EH (cell line): Measurements from ENCODE around the gene NPFFR1.
"Not testable (repeated sequence)": the region's sequence is repeated elsewhere in the genome, so short reads cannot be mapped to it uniquely, and the experiment has no call there.

Experiments used
- DNase-seq: peaks from one replicate; pipeline ENCODE4 v3.0.0-alpha.2; 2015; ENCODE audit warnings: low read depth

The NPFFR1 gene

GRCh38 chr10:70255329-70256299 lies 28.2 kb downstream of the NPFFR1 start:
- peak; percentile 16 for DNase-seq

- DNase-seq = no peak
These were observed 29.0 kb downstream of the NPFFR1 start for GRCh38 chr10:70254778-70255328.

DNA sequence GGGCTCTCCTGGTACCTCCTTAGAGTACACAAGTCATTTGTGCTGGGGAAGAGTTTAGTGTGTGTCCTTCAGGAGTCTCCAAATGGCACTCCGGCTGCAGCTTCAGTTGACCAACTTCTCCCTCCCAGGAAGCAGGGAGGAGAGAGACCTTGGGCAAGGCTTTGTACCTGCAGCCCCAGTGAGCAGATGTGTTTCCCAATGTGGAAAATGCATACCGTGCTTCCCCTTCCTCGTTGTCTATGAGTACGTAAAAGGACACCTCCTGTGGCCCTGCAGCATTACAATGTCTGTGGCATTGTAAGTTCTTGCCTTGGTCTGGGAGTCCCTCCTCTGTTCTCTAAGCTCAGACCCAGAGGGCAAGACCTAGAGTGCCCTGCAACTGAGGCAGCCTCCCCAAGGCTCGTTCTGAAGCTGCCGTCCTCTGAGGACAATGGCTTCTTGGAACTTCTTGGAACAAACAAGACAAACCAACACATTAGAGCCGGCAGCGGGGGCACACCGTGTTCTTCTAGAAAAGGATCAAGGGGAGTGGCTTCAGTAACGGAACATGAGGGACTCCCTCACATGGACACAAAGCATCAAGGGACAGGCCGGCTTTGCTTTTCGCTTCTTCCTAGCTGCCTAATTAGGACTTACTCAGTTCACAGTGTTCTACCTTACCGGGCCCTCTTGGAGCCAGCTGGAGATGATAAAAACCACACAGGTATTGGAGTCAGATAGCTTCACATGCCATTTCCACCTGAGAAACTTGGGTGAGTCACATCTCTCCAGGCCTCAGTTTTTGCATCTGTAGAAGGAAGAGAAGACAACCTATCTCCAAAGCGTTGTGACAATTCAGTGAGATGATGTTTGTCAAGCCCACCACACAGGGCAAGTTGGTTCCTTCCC lies 29.7 kb downstream of the NPFFR1 start:
- DNase-seq = no peak

- DNase-seq = no peak
These were observed 32.7 kb downstream of the NPFFR1 start for GRCh38 chr10:70250961-70251680.

DNA sequence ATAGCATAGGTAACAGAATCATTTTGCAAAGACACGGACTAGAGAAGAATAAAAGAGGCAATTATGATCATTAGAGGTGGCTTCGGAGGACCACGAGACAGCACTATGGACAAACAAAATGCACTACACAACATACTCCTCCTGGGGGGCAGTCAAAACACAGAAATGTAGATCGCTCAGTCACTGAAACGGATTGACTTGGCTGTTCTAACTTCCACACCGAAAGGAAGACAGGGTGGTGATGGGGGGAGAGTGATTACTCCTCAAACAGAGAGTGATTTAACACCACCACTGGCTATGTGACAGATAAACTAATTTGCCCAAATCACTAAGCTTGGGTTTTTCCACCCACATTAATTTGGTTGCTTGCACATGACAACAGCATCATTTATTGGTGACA lies 36.4 kb downstream of the NPFFR1 start:
- no peak for DNase-seq

DNA sequence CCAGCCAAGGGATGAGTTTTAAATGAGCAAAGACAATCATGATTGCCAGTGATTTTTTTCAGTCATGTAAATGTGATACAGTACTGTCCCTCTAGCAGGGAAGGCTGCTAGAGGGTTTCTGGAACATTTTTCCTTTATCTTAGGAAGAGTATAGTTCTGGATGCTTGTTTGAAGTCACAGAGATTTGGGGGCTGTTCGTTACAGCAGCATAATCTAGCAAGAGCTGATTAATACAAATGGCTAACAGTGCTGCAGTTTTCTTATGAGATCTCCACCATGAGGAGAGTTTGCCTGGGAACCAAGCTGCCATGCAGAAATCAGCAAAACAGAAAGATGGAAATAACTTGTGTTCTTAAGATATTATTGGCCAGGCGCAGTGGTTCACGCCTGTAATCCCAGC lies 42.7 kb downstream of the NPFFR1 start:
- DNase-seq = no peak

DNA sequence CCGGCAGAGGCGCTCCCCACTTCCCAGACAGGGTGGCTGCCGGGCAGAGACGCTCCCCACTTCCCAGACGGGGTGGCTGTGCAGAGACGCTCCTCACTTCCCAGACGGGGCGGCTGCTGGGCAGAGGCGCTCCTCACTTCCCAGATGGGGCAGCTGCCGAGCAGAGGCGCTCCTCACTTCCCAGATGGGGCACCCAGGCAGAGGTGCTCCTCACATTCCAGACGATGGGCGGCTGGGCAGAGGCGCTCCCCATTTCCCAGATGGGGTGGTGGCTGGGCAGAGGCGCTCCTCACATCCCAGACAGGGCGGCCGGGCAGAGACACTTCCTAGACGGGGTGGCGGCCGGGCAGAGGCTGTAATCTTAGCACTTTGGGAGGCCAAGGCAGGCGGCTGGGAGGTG lies 43.8 kb downstream of the NPFFR1 start:
- DNase-seq = not testable (repeated sequence)

- DNase-seq = not testable (repeated sequence)
These were observed 44.5 kb downstream of the NPFFR1 start for GRCh38 chr10:70239077-70239976.

- not testable (repeated sequence) for DNase-seq
These were observed 45.8 kb downstream of the NPFFR1 start for GRCh38 chr10:70237958-70238536.

DNA sequence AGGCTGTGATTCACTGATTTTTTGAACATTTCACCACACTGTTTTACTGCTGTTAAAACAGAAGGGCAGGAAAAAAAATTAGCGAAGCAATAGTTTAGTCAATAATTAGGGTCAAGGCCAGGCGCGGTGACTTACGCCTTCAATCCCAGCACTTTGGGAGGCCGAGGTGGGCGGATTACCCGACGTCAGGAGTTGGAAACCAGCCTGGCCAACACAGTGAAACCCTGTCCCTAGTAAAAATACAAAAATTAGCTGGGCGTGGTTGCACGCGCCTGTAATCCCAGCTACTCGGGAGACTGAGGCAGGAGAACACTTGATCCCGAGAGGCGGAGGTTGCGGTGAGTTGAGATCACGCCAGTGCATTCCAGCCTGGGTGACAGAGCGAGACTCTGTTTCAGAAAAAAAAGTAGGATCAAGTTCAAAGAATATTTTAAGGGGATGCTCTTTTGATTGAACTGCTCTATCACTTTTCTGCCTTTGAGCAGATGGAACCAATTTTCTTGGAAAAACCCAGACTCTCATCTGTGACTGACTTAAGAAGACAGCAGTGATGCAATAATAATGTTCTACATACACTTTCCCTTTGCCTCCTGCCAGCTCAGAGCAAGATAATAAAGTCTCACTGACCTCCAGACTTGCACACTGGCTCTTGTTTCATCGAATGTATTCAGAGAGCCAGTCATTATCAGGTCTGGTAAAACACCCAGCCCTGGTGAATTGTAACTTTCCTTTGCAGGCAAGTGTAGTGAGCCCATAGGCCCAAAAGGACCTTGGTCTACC lies 48.9 kb downstream of the NPFFR1 start:
- DNase-seq = peak; percentile 77

- no peak for DNase-seq
These were observed 49.9 kb downstream of the NPFFR1 start for GRCh38 chr10:70233939-70234300.

DNA sequence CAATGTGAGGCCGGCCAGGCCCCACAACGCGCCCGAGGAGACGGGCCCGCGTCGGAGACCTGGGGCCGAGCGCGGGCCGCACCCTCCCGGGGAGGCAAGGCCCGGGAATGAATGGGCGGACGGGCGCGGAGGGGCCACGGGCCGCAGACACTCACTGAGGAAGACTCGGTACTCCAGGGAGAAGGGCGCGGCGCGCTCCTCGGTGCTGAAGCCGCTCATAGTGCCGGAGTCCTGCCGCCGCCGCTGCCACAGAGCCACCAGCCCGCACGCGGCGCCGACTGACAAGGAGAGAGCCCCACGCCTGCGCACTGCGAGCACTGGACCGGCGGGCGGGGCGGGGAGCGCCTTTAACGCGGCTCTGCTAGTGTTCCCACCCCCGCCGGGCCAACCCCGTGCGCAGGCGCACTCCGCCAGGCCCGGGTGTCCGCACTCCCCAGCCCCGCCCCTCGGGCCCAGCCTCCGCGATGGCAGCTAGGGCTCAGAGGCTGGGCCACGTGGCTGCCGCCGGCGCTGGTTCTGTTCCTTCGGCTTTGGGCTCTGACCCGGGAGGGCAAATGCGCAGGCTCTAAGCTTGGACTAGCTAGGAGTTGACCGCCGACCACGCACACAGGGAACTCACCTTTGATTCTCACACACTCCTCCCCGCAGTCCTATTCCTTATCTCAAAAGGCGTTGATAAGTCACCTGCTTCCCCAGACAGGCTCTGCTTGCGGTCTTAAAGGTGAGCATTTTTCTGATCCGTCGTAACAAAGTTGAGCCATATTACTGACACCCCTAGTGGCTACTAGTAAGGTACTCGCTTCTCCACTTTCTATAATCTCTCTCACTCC lies 50.5 kb downstream of the NPFFR1 start, which contains the start of gene PPA1:
PPA1 (minus strand) TSS at position 321 of the 830 bp plus-strand sequence; CDS start at position 219, 102 bp downstream.
- peak; percentile 96 for DNase-seq

- DNase-seq = no peak
These were observed 51.0 kb downstream of the NPFFR1 start for GRCh38 chr10:70232859-70233108.

DNA sequence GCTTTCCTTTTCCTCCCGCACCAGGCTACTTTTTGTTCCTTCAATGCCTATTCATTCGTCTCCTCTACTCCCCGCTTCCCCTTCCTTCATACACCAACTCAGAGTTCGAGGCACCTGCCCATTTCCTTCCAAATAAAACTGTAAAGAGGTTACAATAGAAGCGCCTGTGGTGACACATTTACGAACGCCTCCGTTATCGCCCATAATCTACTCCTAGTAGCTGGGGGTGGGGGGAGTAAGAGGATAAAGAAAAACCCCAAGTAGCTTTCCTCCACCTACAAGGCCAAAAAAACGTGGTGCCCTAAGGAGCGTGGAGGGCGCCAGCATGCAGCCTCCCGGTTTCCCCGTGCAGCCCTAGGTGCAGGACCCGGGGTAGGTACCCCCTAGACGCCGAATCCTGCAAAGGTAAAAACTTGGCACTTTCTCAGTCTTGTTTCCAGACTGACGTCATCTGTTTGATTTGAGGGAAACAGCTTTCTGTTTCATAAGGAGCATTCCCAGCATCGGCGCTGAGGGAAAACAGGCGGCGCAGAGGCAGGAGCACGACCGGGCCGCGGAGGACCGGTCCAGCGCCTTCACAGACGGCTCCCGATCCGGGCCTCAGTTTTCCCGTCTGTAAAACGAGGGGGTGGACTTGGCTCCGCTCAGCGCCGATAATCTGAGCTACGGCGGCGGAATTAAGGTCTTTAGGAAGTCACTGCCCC lies 51.5 kb downstream of the NPFFR1 start:
- DNase-seq = peak; percentile 64

DNA sequence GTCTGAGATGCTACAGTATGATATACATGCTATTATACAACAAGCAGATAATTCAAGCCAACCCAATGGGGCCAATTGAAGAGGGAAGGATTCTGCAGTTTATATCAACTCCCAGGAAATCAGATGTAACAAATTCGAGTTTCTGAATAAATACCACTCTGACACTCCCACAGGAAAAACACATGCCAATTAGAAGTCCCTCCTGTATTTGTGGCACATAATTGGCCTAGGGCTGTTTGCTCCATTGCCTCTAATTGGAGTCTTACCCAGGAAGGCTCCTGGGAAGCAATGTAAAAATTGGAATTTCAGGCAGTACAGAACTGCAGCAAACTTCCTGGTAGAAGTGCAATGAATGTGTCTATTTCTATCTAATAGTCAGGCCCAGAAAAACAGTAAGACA lies 55.3 kb downstream of the NPFFR1 start:
- DNase-seq = no peak

DNA sequence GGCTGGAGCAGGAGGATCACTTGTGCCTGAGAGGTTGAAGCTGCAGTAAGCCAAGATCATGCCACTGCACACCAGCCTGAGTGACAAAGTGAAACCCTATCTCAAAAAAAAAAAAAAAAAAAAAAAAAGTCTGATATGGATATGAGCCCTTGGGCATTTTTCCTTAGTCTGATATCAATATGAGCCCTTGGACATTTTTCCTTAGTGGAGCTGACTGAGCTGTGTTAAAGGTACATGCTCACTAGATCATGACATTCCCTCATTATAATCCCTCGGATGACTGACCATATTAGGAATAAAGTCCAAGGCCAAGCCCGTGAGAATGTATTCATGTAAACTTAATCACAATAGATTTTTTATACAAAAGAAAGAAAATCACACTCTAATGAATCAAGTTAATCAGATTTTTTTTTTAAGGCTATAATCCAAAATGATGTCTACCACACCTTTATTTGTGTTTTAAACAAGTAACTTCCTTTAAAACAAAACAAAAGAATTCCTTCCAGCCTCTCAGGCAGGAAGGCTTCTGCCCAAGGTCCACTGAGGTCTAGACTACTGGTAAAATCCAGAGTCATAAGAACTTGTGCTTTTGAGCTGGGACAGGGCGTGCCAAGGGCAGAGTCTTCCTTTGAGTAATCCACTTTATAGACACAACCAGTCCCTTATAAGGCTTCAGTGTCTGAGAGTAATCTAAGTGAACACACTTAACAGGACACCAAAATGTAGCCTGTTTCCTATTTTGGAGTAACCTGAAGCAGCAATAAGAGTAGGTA lies 56.1 kb downstream of the NPFFR1 start:
- peak; percentile 17 for DNase-seq

- DNase-seq = peak; percentile 41
These were observed 60.1 kb downstream of the NPFFR1 start for GRCh38 chr10:70223728-70224127.
